HG03520 (cell line): ENCODE results near the gene ATP13A2.

Experiments
- ATAC-seq: cut with Tn5 transposase; IDR thresholded peaks from one replicate; pipeline ENCODE4 v1.9.1; 2021; ENCODE audit warnings: mild to moderate bottlenecking, moderate library complexity; ENCODE audit not compliant: unreplicated experiment

ATP13A2 gene

GRCh38 chr1:17005365-17005740 is 6.4 kb downstream of the ATP13A2 start:
- no peak for ATAC-seq

GRCh38 chr1:17004466-17005364 is 7.0 kb downstream of the ATP13A2 start:
- no peak for ATAC-seq

GRCh38 chr1:17002524-17002902 is 9.2 kb downstream of the ATP13A2 start:
- ATAC-seq: no peak

GRCh38 chr1:17001760-17002523 is 9.8 kb downstream of the ATP13A2 start:
- ATAC-seq: no peak

- no peak for ATAC-seq
These were observed 11.9 kb downstream of the ATP13A2 start for GRCh38 chr1:16999863-17000262.

GRCh38 chr1:16998589-16998988 is 13.1 kb downstream of the ATP13A2 start:
- ATAC-seq: no peak

- ATAC-seq: no peak
These were observed 14.9 kb downstream of the ATP13A2 start for GRCh38 chr1:16996845-16997244.

GRCh38 chr1:16993521-16994038 is 18.1 kb downstream of the ATP13A2 start:
- ATAC-seq: no peak

GRCh38 chr1:16992675-16993074 is 19.1 kb downstream of the ATP13A2 start:
- no peak for ATAC-seq

- no peak for ATAC-seq
These were observed 19.6 kb downstream of the ATP13A2 start for GRCh38 chr1:16992102-16992501.

GRCh38 chr1:16991571-16991970 is 20.2 kb downstream of the ATP13A2 start:
- no peak for ATAC-seq

GRCh38 chr1:16989676-16990391 is 21.9 kb downstream of the ATP13A2 start:
- no peak for ATAC-seq

GRCh38 chr1:16988210-16988609 is 23.5 kb downstream of the ATP13A2 start:
- no peak for ATAC-seq

GRCh38 chr1:16986962-16987361 is 24.8 kb downstream of the ATP13A2 start:
- no peak for ATAC-seq

GRCh38 chr1:16986560-16986959 is 25.2 kb downstream of the ATP13A2 start:
- no peak for ATAC-seq

- ATAC-seq: no peak
These were observed 25.6 kb downstream of the ATP13A2 start for GRCh38 chr1:16986113-16986512.

- ATAC-seq: no peak
These were observed 27.0 kb downstream of the ATP13A2 start for GRCh38 chr1:16984717-16985116.

- no peak for ATAC-seq
These were observed 28.1 kb downstream of the ATP13A2 start for GRCh38 chr1:16983649-16984048.

- ATAC-seq: no peak
These were observed 28.8 kb downstream of the ATP13A2 start for GRCh38 chr1:16982902-16983301.

- ATAC-seq: no peak
These were observed 30.4 kb downstream of the ATP13A2 start for GRCh38 chr1:16981269-16981849.
